B cell (primary cell): ENCODE measurements around the gene JUNB. TPM values are rescaled to one million over a fixed set of nuclear protein-coding genes. Genes with fewer than 3 reads are reported as not detected.
A peak's percentile ranks its signal among the peaks of the same experiment; 100 is the strongest.

ENCODE experiments used
- ATAC-seq: fragments of 200-7000 bp; cut with Tn5 transposase; one replicate; pipeline ENCODE4 v1.10.0; 2021; ENCODE audit warnings: low read depth, mild to moderate bottlenecking, moderate number of reproducible peaks, moderate library complexity
- CTCF ChIA-PET: fragments of 350-600 bp; sonication (Branson Sonifier 250); formaldehyde crosslinking; loops from one replicate; lab custom pipeline; 2021; ENCODE audit warnings: antibody characterized with exemption, inconsistent platforms; lab: Charles Lee
- POLR2A ChIA-PET: fragments of 350-600 bp; sonication (Branson Sonifier 250); formaldehyde crosslinking; loops from one replicate; lab custom pipeline; 2021; ENCODE audit warnings: antibody characterized with exemption; lab: Charles Lee
- DNase-seq: peaks from one replicate; pipeline ENCODE4 v3.0.0; 2013
- H2AFZ ChIP-seq: 2 replicates; pipeline ENCODE4 v1.6.1; 2012; ENCODE audit warnings: mild to moderate bottlenecking, low read depth, low read length; ENCODE audit not compliant: insufficient read depth, poor library complexity, severe bottlenecking
- H3K27ac ChIP-seq, 2 donors: 1 replicate in 1 of 2; 2 replicates in 1 of 2; pipeline ENCODE4 v1.5.1; 2012 to 2013; ENCODE audit warnings: low read length in 2 of 2, mild to moderate bottlenecking in 2 of 2, moderate library complexity in 1 of 2
- H3K27me3 ChIP-seq, 4 experiments: fragments of 200-600 bp in 1 of 4; sonication (generic) in 1 of 4; replicated peaks in 1 of 4; 1 replicate in 2 of 4; 2 replicates in 2 of 4; pipeline versions ENCODE4 v1.6.1 to v1.7.0; 2013 to 2016; ENCODE audit warnings: low read length in 3 of 4, mild to moderate bottlenecking in 2 of 4, mixed read lengths in 1 of 4, moderate library complexity in 1 of 4; ENCODE audit not compliant: insufficient read depth in 4 of 4, control insufficient read depth in 3 of 4; ENCODE audit errors: control extremely low read depth in 1 of 4
- H3K36me3 ChIP-seq, 2 experiments: replicated peaks in 1 of 2; 1 replicate in 1 of 2; 2 replicates in 1 of 2; pipeline versions ENCODE4 v1.6.1 to v1.7.1; 2013; ENCODE audit warnings: low read length in 1 of 2; ENCODE audit not compliant: insufficient read depth in 2 of 2, control insufficient read depth in 1 of 2; ENCODE audit errors: control extremely low read depth in 1 of 2, extremely low read depth in 1 of 2
- H3K4me1 ChIP-seq, 2 donors: fragments of 200-600 bp in 1 of 2; sonication (generic) in 1 of 2; 1 replicate in 1 of 2; 2 replicates in 1 of 2; pipeline versions ENCODE4 v1.5.1 to v1.6.1; 2013 to 2017; ENCODE audit warnings: low read length in 2 of 2; ENCODE audit not compliant: control insufficient read depth in 2 of 2, insufficient read depth in 2 of 2
- H3K4me2 ChIP-seq: replicated peaks from 2 replicates; pipeline ENCODE3; 2012; ENCODE audit warnings: mild to moderate bottlenecking, low read depth, low read length; ENCODE audit not compliant: poor library complexity, severe bottlenecking
- H3K4me3 ChIP-seq, 5 experiments: fragments of 200-600 bp in 1 of 5; sonication (generic) in 1 of 5; 1 replicate in 3 of 5; 2 replicates in 2 of 5; pipeline versions ENCODE4 v1.5.1 to v1.7.0; 2011 to 2016; ENCODE audit warnings: low read length in 4 of 5, mild to moderate bottlenecking in 4 of 5, low read depth in 2 of 5, control low read depth in 1 of 5, moderate library complexity in 1 of 5; ENCODE audit not compliant: insufficient read depth in 1 of 5; ENCODE audit errors: control extremely low read depth in 1 of 5, extremely low read depth in 1 of 5
- H3K79me2 ChIP-seq: fragments of 200-600 bp; sonication (generic); one replicate; pipeline ENCODE4 v1.6.0; 2016; ENCODE audit warnings: low read length; ENCODE audit not compliant: control insufficient read depth, insufficient read depth
- H3K9ac ChIP-seq: fragments of 200-600 bp; sonication (generic); 2 replicates; pipeline ENCODE4 v1.6.1; 2017; ENCODE audit warnings: mild to moderate bottlenecking, low read length, moderate library complexity
- H3K9me3 ChIP-seq, 3 donors: one replicate each; pipeline versions ENCODE4 v1.6.1 to v1.7.1; 2013; ENCODE audit warnings: low read length in 2 of 3; ENCODE audit not compliant: control insufficient read depth in 2 of 3, insufficient read depth in 1 of 3; ENCODE audit errors: control extremely low read depth in 1 of 3
- H4K20me1 ChIP-seq: 2 replicates; pipeline ENCODE4 v1.6.0; 2012; ENCODE audit warnings: mild to moderate bottlenecking, low read length; ENCODE audit not compliant: insufficient read depth, control insufficient read depth, poor library complexity, severe bottlenecking
- H3K27ac Mint-ChIP-seq: one replicate; pipeline ENCODE4 v1.8.0; 2021; ENCODE audit warnings: mixed read lengths
- H3K27me3 Mint-ChIP-seq: one replicate; pipeline ENCODE4 v1.8.0; 2021; ENCODE audit warnings: mixed read lengths
- H3K4me1 Mint-ChIP-seq: one replicate; pipeline ENCODE4 v1.8.0; 2021; ENCODE audit warnings: mixed read lengths
- H3K4me3 Mint-ChIP-seq: one replicate; pipeline ENCODE4 v1.8.0; 2021; ENCODE audit warnings: mixed read lengths
- H3K9me3 Mint-ChIP-seq: one replicate; pipeline ENCODE4 v1.8.0; 2022; ENCODE audit warnings: mixed read lengths; ENCODE audit not compliant: insufficient read depth
- CTCF ChIP-seq: fragments of 200-600 bp; IDR thresholded peaks from one replicate; pipeline ENCODE4 v1.8.0; 2022; ENCODE audit warnings: antibody characterized with exemption, mild to moderate bottlenecking
- EZH2 ChIP-seq: IDR thresholded peaks from 2 replicates; pipeline ENCODE4 v1.6.1; 2012; ENCODE audit warnings: borderline replicate concordance, low read depth, mild to moderate bottlenecking, moderate library complexity, low read length; ENCODE audit not compliant: insufficient read depth, poor library complexity, severe bottlenecking
- WGBS: methylation state at CpG from one replicate; pipeline ENCODE4 v1.1.5; 2013; ENCODE audit warnings: missing lambda C conversion rate; ENCODE audit not compliant: insufficient coverage; 5-methylcytosine and 5-hydroxymethylcytosine counted together
- intact Hi-C: fragments of 100-400 bp; cut with micrococcal nuclease; formaldehyde crosslinking; loops from one replicate; pipeline ENCODE4 v1.10.0; 2022
- polyA plus RNA-seq: library from polyadenylated mRNA; depleted of rRNA; stranded (reverse); fragments of >200 nt; gene quantifications from 2 replicates; pipeline ENCODE4 v1.2.3, GENCODE V29; 2012
- total RNA-seq, 2 donors: library from RNA; stranded (reverse); fragments of 120-200 nt in 1 of 2; gene quantifications; 1 replicate in 1 of 2; 2 replicates in 1 of 2; pipeline versions ENCODE4 v1.2.3 to v1.2.4, GENCODE V29; 2013 to 2022

JUNB gene
- total and polyA plus RNA-seq, 2 donors (not counting 1 experiment from before 2014, with no cell fraction given): 206 to 4,055 TPM

DNA sequence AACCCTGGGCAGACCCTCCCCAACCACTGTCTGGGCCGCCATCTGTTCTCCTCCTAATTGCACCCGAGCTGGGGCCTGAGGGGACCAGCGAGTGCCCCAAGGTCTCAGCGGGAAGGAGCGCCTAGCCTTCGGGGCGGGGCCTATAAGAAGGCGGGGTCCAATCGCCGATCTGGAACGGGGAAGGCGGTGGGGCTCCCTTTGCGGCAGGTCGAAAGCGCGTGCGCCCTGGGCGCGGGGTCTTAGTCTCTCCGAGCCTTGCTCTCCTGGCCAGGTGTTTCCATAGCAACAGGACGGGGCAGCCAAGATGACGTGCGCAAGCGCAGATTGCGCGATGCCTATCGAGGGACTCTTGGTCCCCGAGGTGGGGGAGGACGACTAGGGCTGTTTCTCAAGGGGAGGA is 49.8 kb downstream of the JUNB start:
- H3K79me2 ChIP-seq: no peaks in the 10 kb centered on the region
- 8% methylated on average over 29 of the region's 29 CpGs for WGBS
- no peaks in the 10 kb centered on the region for H3K36me3 ChIP-seq
- no peak overlapping the region for H3K27ac ChIP-seq
- H3K27ac Mint-ChIP-seq: no peak overlapping the region
- peaks cover 6 to 86% (median 46%) of the 10 kb centered on the region in 4 experiments for H3K27me3 ChIP-seq
- no peak for ATAC-seq
- H3K4me3 Mint-ChIP-seq: peak overlapping the region; percentile 52
- H4K20me1 ChIP-seq: no peaks in the 10 kb centered on the region
- peaks cover 35% of the 10 kb centered on the region for H3K4me1 Mint-ChIP-seq
- intact Hi-C loops: no loop called here
- no peaks in the 10 kb centered on the region for H3K9me3 Mint-ChIP-seq
- peaks cover 0 to 24% (median 0%) of the 10 kb centered on the region in 3 donors for H3K9me3 ChIP-seq
- peaks cover 28 to 36% of the 10 kb centered on the region in 2 donors for H3K4me1 ChIP-seq
- H2AFZ ChIP-seq: peak overlapping the region; percentile 9
- peak; percentile 48 for DNase-seq
- ChIA-PET POLR2A (interaction anchor here (0.6 to 0.7 kb wide), 2 partner anchors 21 to 160 kb away, joined by 3 to 4 read pairs; no protein-coding TSS in a partner anchor), CTCF (interaction anchor here (1.0 kb wide), 1 partner anchor 83 kb away, joined by 3 read pairs; no protein-coding TSS in a partner anchor)
- TF ChIP-seq CTCF (no peak), EZH2 (no peak)
- H3K27me3 Mint-ChIP-seq: peaks cover 67% of the 10 kb centered on the region
- peak overlapping the region in 1 of 5 experiments; percentile 29 for H3K4me3 ChIP-seq
- H3K9ac ChIP-seq: peak overlapping the region; percentile 15
- peak overlapping the region; percentile 69 for H3K4me2 ChIP-seq

DNA sequence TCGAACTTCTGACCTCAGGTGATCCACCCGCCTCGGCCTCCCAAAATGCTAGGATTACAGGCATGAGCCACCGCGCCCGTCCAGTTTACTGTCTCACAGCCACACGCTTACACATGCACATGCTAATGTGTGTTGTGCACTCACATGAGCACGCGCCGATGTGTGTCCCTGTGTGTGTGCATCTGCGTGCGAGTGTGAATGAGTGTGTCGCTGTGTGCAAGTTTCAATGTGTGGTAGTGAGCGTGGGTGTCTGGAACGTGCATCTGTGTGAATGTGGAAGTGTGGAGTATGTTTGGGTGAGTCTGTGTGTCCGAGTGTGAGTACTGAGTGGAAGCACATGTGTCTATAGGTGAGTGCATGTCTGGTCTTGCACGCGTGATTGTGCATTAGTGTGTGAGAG is 51.2 kb downstream of the JUNB start:
- Histone ChIP-seq H4K20me1 (no peaks in the 10 kb centered on the region), H3K4me3 (no peak overlapping the region), H3K9ac (no peak overlapping the region), H3K27ac (no peak overlapping the region), H3K79me2 (no peaks in the 10 kb centered on the region), H3K4me2 (no peak overlapping the region), H3K27me3 (peaks cover 4 to 87% (median 38%) of the 10 kb centered on the region in 4 experiments), H3K4me1 (peaks cover 33 to 39% of the 10 kb centered on the region in 2 donors), H3K9me3 (peaks cover 0 to 20% (median 0%) of the 10 kb centered on the region in 3 donors), H2AFZ (no peak overlapping the region), H3K36me3 (no peaks in the 10 kb centered on the region)
- H3K9me3 Mint-ChIP-seq: no peaks in the 10 kb centered on the region
- no peak overlapping the region for H3K27ac Mint-ChIP-seq
- intact Hi-C loops: no loop called here
- WGBS: 93% methylated on average over 18 of the region's 18 CpGs
- H3K4me1 Mint-ChIP-seq: peaks cover 34% of the 10 kb centered on the region
- ChIA-PET POLR2A (no interaction called here), CTCF (no interaction called here)
- no peak for ATAC-seq
- DNase-seq: no peak
- no peak overlapping the region for H3K4me3 Mint-ChIP-seq
- H3K27me3 Mint-ChIP-seq: peaks cover 59% of the 10 kb centered on the region
- TF ChIP-seq EZH2 (no peak), CTCF (no peak)
